ENCODE data around the gene SHROOM3.

Gene SHROOM3

DNA sequence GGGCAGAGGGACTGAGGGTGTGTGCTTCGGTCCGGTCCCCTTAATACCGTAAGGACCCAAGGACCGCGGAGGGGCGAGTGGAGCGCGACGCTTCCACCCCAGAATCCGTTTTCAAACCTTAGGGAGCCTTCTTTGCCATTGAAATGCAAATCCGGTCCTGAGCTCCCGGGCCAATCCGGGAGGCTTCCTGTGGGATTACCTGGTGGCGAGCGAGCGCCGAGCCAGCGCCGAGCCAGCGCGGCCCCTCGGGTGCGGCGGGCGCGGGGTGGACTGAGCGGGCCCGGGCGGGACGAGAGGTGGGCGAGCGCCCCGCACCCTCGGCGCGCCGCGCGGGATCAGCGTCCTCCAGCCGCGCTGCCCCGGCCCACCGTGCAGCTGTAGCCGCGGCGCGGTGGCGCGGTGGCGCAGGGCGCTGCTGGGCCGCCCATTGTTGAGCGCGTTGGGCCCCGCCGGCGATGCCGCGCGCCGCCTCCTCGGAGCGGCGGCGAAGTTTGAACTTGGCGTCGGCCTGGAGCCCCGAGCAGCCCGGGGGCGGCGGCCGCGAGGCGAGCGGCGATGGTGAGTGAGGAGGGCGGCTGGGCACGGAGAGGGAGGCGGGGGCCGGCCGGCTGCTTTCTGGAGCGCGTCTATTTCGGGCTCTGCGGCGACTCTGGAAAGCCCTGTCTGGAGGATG lies 254.3 kb downstream of the SHROOM3 start:
- no peaks in the 10 kb centered on the region for H3K9me3 ChIP-seq (ENCODE audit: control insufficient read depth, insufficient read depth, low read depth, low read length)
- H3K9ac ChIP-seq (ENCODE audit: low read length), result peak overlapping the region; percentile 77
- H3K27me3 ChIP-seq (ENCODE audit: control insufficient read depth, insufficient read depth, low read length), result peaks cover 7% of the 10 kb centered on the region
- H3K36me3 ChIP-seq (ENCODE audit: control insufficient read depth, insufficient read depth, low read length), result no peaks in the 10 kb centered on the region
- H3K27ac ChIP-seq (ENCODE audit: low read depth, low read length), result peak overlapping the region; percentile 9; the same call in 1 of the 2 replicates
- peak overlapping the region; percentile 86 for H3K4me3 ChIP-seq (ENCODE audit: low read depth, low read length)
- H3K4me1 ChIP-seq (ENCODE audit: control insufficient read depth, insufficient read depth, low read length), result peaks cover 34% of the 10 kb centered on the region

DNA sequence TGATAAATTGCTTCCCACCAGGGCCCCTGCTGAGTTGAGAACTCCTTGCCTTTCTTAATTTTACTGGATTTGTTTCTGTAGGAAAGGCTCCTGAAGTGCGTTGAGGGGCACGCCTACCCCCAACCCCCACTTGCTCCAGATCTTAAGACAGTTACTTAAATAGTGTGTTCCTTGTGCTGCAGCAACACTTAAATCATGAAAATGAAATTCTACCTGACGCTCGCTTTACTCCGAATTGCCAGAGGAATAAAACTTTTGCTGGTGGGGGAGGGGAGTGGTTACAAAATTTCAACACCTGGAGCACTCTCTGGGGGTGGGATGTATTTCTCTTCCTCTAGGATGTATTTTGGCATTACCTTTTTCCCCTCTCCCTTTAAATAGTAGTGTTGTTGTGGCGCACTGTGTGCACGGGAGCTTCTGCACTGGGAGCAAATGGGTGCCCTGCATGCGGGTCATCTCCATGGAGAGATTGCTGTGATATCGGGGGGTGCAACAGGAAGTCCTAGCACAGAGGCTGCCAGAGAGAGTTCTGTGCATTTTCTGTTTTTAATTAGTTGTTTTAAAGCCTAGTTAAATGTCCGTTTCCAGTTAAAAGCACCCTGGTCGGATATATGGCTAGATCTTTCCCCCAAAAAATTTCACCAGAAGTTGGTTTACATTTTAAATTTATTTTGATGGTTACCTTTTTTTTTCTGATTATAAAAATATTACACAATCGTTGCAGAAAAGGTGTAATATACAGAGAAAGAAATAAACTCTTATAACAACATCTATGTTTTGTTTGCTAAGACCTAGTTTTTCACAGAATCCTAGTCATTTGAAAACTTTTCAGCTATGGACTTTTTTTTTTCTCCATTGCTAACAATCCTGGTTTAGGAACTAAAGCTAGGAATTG lies 255.2 kb downstream of the SHROOM3 start:
- Histone ChIP-seq H3K4me3 (ENCODE audit: low read depth, low read length) (peak overlapping the region; percentile 86), H3K4me1 (ENCODE audit: control insufficient read depth, insufficient read depth, low read length) (peaks cover 34% of the 10 kb centered on the region), H3K9me3 (ENCODE audit: control insufficient read depth, insufficient read depth, low read depth, low read length) (no peaks in the 10 kb centered on the region), H3K9ac (ENCODE audit: low read length) (peak overlapping the region; percentile 77), H3K27me3 (ENCODE audit: control insufficient read depth, insufficient read depth, low read length) (peaks cover 7% of the 10 kb centered on the region; the same call in 1 of the 2 replicates), H3K36me3 (ENCODE audit: control insufficient read depth, insufficient read depth, low read length) (no peaks in the 10 kb centered on the region), H3K27ac (ENCODE audit: low read depth, low read length) (no peak overlapping the region)

DNA sequence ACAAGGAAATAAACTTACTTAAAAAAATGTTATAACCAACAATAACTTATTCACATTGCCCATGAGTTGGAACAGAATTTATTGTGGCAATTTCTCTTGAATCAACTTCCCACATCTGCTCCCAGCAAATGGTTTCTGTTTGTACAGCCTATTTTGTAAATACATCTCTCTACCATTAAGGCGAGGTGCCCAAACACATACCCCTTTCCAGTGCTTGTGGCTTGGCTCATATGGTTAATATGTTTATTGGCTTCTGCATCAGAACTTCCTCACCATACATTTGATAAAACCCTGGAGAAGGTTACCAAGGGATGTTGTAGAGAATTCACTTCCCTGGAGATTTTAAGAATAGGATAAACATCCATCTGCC lies 255.9 kb downstream of the SHROOM3 start:
- Histone ChIP-seq H3K36me3 (ENCODE audit: control insufficient read depth, insufficient read depth, low read length) (no peaks in the 10 kb centered on the region), H3K4me1 (ENCODE audit: control insufficient read depth, insufficient read depth, low read length) (peaks cover 37% of the 10 kb centered on the region), H3K4me3 (ENCODE audit: low read depth, low read length) (peak overlapping the region; percentile 86), H3K9me3 (ENCODE audit: control insufficient read depth, insufficient read depth, low read depth, low read length) (no peaks in the 10 kb centered on the region), H3K27me3 (ENCODE audit: control insufficient read depth, insufficient read depth, low read length) (peaks cover 7% of the 10 kb centered on the region; the same call in 1 of the 2 replicates), H3K27ac (ENCODE audit: low read depth, low read length) (no peak overlapping the region), H3K9ac (ENCODE audit: low read length) (no peak overlapping the region)

DNA sequence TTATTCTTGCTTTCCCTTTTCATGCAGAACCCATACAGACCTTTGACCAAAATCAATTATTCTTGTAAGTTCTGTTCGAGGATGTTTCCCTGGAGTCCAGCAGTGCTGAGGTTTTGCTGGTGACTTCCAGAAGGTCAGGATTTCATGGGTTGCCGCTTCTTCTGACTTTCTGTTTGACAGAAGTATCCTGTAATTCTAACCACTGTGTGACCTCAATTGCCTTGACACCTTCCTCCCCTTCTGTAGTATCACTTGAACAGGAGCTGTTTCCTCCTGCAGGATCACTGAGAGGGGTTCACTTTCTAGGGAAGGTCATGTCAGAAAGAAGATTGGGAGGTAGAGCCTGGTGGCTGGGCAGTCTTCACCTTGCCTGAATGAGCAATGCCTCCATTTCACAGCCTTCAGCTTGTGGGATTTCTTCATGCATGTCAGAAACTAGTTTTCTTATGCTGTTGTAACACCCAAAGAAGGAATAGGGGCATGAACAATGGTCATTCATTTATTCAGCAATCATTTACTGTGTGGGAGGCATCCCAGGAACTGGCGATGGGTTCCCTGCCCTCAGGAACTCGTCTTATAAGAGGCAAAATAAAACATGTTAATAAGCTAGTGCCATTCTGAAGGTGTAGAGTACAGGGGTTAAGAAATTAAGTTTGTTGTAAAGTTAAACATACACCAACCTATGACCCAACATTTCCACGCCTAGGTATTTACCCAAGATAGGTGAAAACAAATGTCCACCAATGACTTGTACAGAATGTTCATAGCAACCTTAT lies 257.0 kb downstream of the SHROOM3 start:
- Histone ChIP-seq H3K4me1 (ENCODE audit: control insufficient read depth, insufficient read depth, low read length) (peaks cover 49% of the 10 kb centered on the region), H3K4me3 (ENCODE audit: low read depth, low read length) (no peak overlapping the region), H3K27ac (ENCODE audit: low read depth, low read length) (no peak overlapping the region), H3K9ac (ENCODE audit: low read length) (no peak overlapping the region), H3K27me3 (ENCODE audit: control insufficient read depth, insufficient read depth, low read length) (peaks cover 7% of the 10 kb centered on the region; the same call in 1 of the 2 replicates), H3K9me3 (ENCODE audit: control insufficient read depth, insufficient read depth, low read depth, low read length) (no peaks in the 10 kb centered on the region), H3K36me3 (ENCODE audit: control insufficient read depth, insufficient read depth, low read length) (no peaks in the 10 kb centered on the region)

DNA sequence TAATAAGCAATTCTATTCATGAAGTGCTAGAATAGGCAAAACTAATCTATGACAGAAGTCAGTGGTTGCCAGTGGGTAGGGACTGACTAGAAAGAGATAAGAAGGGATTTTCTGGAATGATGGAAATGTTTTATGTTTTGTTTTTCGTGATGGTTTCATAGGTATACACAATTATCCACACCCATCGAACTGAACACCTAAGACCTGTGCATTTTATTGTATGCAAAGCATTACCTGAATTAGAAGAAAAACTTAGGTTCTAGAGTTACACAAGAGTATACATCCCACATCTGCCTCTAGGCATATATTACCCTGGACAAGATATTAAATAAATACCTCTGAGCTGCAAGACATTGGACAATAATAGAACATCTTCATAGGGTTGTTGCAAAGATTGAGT lies 257.7 kb downstream of the SHROOM3 start:
- H3K4me3 ChIP-seq (ENCODE audit: low read depth, low read length), result no peak overlapping the region
- H3K9me3 ChIP-seq (ENCODE audit: control insufficient read depth, insufficient read depth, low read depth, low read length), result no peaks in the 10 kb centered on the region
- no peaks in the 10 kb centered on the region for H3K36me3 ChIP-seq (ENCODE audit: control insufficient read depth, insufficient read depth, low read length)
- H3K4me1 ChIP-seq (ENCODE audit: control insufficient read depth, insufficient read depth, low read length), result peaks cover 54% of the 10 kb centered on the region
- no peak overlapping the region for H3K27ac ChIP-seq (ENCODE audit: low read depth, low read length)
- H3K27me3 ChIP-seq (ENCODE audit: control insufficient read depth, insufficient read depth, low read length), result peaks cover 6% of the 10 kb centered on the region; the same call in 1 of the 2 replicates
- no peak overlapping the region for H3K9ac ChIP-seq (ENCODE audit: low read length)

DNA sequence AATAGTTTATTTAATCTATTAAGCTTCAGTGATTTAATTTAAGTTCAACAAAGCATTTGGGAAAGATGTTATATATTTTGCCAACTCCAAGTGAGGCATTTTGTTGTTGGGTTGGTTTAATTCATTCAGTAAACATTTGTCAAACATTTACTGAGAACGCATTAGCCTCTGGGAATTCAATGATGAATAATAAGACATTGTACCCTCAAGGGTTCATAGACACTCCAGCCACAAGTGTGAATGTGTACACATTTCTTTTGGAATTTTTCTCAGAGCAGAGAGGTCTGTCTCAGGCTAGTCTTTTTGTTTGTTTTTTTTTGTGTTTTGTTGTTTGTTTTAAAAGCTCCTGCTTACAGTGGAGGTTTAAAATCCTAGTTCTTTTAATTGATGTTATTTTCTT lies 259.0 kb downstream of the SHROOM3 start:
- Histone ChIP-seq H3K9ac (ENCODE audit: low read length) (no peak overlapping the region), H3K36me3 (ENCODE audit: control insufficient read depth, insufficient read depth, low read length) (no peaks in the 10 kb centered on the region), H3K27me3 (ENCODE audit: control insufficient read depth, insufficient read depth, low read length) (no peaks in the 10 kb centered on the region), H3K4me1 (ENCODE audit: control insufficient read depth, insufficient read depth, low read length) (peaks cover 53% of the 10 kb centered on the region), H3K27ac (ENCODE audit: low read depth, low read length) (no peak overlapping the region), H3K4me3 (ENCODE audit: low read depth, low read length) (no peak overlapping the region), H3K9me3 (ENCODE audit: control insufficient read depth, insufficient read depth, low read depth, low read length) (no peaks in the 10 kb centered on the region)

DNA sequence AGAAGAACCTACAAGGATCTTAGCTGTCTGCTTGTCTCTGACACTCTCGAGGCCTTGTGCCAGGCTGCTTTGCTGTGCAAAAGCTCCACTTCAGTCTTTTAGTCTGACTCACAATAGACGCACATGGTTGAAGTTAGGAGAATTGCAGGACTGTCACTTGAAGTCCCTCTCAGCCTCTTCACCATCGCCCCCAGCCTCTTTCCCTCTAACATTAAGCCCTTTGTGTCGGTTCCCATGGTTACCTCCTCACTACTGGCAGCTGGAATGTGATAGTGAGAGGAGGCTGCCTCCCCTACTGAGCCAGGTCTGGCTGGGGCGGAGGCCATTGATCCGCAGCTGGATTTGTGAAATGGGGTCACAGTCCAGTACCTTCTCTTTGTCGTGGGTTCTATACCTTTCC lies 261.1 kb downstream of the SHROOM3 start:
- H3K9me3 ChIP-seq (ENCODE audit: control insufficient read depth, insufficient read depth, low read depth, low read length), result no peaks in the 10 kb centered on the region
- H3K9ac ChIP-seq (ENCODE audit: low read length), result peak overlapping the region; percentile 16
- no peak overlapping the region for H3K27ac ChIP-seq (ENCODE audit: low read depth, low read length)
- H3K27me3 ChIP-seq (ENCODE audit: control insufficient read depth, insufficient read depth, low read length), result no peaks in the 10 kb centered on the region
- peak overlapping the region; percentile 18; the same call in 1 of the 2 replicates for H3K4me3 ChIP-seq (ENCODE audit: low read depth, low read length)
- H3K36me3 ChIP-seq (ENCODE audit: control insufficient read depth, insufficient read depth, low read length), result no peaks in the 10 kb centered on the region
- H3K4me1 ChIP-seq (ENCODE audit: control insufficient read depth, insufficient read depth, low read length), result peaks cover 44% of the 10 kb centered on the region

DNA sequence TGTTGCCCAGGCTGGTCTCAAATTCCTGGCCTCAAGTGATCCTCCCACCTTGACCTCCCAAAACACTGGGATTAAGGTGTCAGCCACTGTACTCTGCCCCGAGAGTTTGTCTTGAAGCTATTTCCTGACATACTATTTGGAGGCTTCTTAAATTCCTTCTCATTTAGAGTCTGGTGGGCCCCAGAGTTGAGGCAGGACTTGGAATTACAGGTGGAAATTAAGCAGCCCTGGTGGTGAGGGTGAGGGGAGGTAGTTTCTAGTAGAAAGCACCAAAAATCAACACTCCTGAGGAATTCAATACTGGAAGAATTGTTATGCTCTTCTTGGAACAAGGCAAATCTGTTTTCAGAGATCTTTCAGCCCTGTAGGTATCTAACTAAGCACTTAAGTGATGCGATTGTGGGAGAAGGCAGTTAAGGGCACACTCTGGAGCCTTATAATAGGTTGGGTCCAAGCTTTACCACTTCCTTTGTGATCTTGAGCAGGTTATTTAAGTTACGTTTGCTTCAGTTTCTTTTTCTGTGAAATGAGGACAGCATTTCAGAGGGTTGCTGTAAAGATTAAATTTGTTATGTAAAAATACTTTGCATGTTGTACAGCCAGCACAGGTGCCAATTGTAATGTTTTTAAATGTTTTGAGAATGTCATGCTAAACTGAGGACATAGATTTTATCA lies 262.2 kb downstream of the SHROOM3 start:
- Histone ChIP-seq H3K4me1 (ENCODE audit: control insufficient read depth, insufficient read depth, low read length) (peaks cover 44% of the 10 kb centered on the region), H3K4me3 (ENCODE audit: low read depth, low read length) (no peak overlapping the region), H3K9me3 (ENCODE audit: control insufficient read depth, insufficient read depth, low read depth, low read length) (no peaks in the 10 kb centered on the region), H3K27ac (ENCODE audit: low read depth, low read length) (no peak overlapping the region), H3K9ac (ENCODE audit: low read length) (no peak overlapping the region), H3K36me3 (ENCODE audit: control insufficient read depth, insufficient read depth, low read length) (no peaks in the 10 kb centered on the region), H3K27me3 (ENCODE audit: control insufficient read depth, insufficient read depth, low read length) (no peaks in the 10 kb centered on the region)

DNA sequence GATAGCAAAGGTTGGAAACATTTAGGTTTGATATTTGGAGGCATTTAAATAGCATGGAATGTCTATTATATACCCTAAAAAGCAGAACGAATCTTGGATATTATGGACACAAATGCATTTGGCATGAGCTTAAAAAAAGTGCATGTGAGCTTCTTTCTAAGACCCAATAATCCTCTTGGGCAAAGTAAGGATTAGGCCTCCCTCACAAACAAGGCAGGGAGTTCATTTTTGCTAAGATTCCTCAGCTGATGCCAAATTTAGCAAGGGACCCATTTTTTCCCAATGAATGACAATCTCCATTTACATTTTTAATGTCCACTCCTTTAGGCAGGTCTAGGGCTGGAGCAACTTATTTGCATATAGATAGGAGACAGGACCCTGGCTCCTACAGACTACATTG lies 263.1 kb downstream of the SHROOM3 start:
- H3K9ac ChIP-seq (ENCODE audit: low read length), result no peak overlapping the region
- no peaks in the 10 kb centered on the region for H3K27me3 ChIP-seq (ENCODE audit: control insufficient read depth, insufficient read depth, low read length)
- no peaks in the 10 kb centered on the region for H3K36me3 ChIP-seq (ENCODE audit: control insufficient read depth, insufficient read depth, low read length)
- H3K27ac ChIP-seq (ENCODE audit: low read depth, low read length), result no peak overlapping the region
- H3K9me3 ChIP-seq (ENCODE audit: control insufficient read depth, insufficient read depth, low read depth, low read length), result no peaks in the 10 kb centered on the region
- H3K4me1 ChIP-seq (ENCODE audit: control insufficient read depth, insufficient read depth, low read length), result peaks cover 52% of the 10 kb centered on the region
- H3K4me3 ChIP-seq (ENCODE audit: low read depth, low read length), result no peak overlapping the region

DNA sequence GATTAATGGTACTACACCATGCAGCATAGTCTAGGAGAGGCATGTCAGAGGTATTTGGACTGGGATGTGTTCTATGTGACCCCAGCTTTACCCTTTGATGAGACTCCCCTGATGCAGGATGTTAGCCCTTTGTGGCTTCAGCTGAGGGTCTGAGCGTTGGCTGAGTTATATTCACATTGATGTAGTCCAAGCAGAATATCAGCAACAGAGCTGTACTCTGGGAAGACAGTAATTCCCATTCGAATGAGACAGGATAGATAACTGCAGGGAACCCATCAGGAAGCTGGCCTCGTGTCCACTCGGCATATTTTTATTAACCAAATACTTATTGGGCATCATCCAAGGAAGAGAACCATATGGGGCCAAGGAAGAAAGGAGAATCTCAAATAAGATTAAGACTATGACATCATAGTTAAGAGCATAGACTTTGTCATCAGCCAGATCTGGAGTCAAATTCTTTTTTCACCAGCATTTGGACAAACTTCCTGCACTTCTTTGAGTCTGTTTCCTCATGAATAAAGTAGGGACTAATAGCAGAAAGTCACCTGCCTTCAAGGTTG lies 264.8 kb downstream of the SHROOM3 start:
- Histone ChIP-seq H3K27ac (ENCODE audit: low read depth, low read length) (no peak overlapping the region), H3K4me1 (ENCODE audit: control insufficient read depth, insufficient read depth, low read length) (peaks cover 69% of the 10 kb centered on the region), H3K27me3 (ENCODE audit: control insufficient read depth, insufficient read depth, low read length) (no peaks in the 10 kb centered on the region), H3K9ac (ENCODE audit: low read length) (no peak overlapping the region), H3K4me3 (ENCODE audit: low read depth, low read length) (no peak overlapping the region), H3K36me3 (ENCODE audit: control insufficient read depth, insufficient read depth, low read length) (no peaks in the 10 kb centered on the region), H3K9me3 (ENCODE audit: control insufficient read depth, insufficient read depth, low read depth, low read length) (no peaks in the 10 kb centered on the region)

Measured in HUES6 (cell line).